GM19351 (cell line): Measurements from ENCODE around the gene WDR72.
"Not testable (repeated sequence)": the region's sequence is repeated elsewhere in the genome, so short reads cannot be mapped to it uniquely, and the experiment has no call there.

Source experiments
- ATAC-seq: cut with Tn5 transposase; IDR thresholded peaks from one replicate; pipeline ENCODE4 v1.9.1; 2021; ENCODE audit warnings: mild to moderate bottlenecking, moderate library complexity; ENCODE audit not compliant: unreplicated experiment

The WDR72 gene

GRCh38 chr15:53540626-53541300 is 218.7 kb downstream of the WDR72 start:
- ATAC-seq, result not testable (repeated sequence)

GRCh38 chr15:53539878-53540277 is 219.6 kb downstream of the WDR72 start:
- ATAC-seq, result no peak

DNA sequence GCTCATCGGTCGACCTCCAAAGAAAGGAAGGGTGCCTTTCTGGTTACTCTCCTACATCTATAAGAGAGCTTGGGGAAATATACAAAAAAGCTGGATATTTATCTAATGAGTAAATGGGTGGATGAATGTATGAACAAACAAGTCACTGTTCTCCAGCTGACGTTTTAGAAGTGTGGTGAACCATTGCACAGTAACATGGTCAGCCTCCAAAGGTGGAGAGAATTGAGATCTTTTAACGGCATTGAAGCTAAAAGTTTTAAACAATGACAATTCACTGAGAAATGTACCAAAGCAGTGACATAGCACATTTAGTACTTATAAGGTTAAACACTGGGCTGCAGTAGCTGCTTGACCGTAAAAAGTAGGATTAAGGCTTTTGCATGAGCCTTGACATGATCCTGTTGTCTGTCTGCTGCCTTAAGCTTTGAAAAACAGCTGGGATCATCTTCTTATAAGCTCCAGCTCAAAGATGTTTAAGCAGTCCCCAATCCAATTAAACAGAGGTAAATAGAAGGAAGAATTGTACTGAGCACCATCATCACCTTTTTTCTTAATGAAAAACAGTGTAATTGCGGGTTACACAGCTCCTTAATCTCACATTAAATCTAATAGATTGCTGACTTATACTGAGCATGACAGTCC is 222.9 kb downstream of the WDR72 start:
- ATAC-seq, result no peak

DNA sequence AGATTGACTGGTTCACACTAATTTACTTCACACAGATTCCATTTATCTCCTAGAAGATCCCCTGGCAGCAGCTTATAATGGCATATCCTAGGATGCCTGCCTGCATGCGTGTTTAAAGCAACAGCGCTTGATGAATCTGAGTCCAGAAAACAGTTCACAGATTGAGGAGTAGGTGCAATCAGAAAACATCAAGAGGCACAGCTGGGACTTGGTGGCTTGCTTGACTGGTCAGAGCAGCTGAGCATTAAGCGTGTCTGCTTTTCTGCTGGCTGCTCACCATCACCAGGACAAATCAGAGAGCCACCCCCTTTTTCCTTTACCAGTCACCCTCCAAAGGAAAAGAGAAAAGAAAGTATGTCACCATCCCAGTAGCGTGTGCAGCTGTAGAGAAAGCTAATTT is 223.6 kb downstream of the WDR72 start:
- no peak for ATAC-seq

- no peak for ATAC-seq
These were observed 225.2 kb downstream of the WDR72 start for GRCh38 chr15:53534105-53534839.

DNA sequence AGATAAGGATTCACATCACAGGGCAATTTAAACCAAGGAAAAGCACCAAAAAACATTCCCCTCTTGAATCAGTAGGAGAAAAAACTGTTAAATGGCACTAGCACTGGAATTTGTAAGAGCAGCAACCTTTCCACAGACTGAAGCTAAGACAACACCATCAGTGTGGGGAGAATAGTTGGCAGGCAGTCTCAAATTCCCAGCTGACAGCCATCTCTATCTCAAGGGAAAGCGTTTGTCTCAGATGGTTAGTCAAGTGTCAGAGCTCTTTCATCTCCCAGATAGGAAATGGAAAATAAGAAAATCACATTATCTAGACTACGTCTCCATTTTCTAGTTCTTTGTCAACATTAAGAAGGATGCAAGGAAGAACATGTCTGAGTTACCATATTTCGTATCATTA is 228.7 kb downstream of the WDR72 start:
- no peak for ATAC-seq

DNA sequence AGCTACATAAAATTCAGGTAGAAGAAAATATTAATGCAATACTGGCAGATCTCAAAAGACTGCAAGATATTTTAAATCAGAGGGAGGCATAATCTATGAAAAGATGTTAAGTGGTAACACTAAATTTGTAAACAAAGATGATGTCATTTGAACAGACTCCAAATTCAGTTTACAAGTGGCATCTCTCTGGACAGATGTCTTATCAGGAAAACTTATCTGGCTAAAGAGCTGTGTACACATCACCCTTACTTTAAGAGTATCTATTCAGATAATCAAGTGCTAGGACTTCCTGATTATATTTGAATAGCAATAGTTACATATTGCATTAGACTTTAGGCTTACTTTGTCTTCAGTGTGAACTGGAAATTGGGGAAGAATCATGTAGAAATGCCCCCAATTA is 231.5 kb downstream of the WDR72 start:
- no peak for ATAC-seq

- ATAC-seq, result no peak
These were observed 233.6 kb downstream of the WDR72 start for GRCh38 chr15:53525894-53526293.

GRCh38 chr15:53522991-53523390 is 236.5 kb downstream of the WDR72 start:
- ATAC-seq, result no peak

GRCh38 chr15:53520996-53521395 is 238.5 kb downstream of the WDR72 start:
- no peak for ATAC-seq

DNA sequence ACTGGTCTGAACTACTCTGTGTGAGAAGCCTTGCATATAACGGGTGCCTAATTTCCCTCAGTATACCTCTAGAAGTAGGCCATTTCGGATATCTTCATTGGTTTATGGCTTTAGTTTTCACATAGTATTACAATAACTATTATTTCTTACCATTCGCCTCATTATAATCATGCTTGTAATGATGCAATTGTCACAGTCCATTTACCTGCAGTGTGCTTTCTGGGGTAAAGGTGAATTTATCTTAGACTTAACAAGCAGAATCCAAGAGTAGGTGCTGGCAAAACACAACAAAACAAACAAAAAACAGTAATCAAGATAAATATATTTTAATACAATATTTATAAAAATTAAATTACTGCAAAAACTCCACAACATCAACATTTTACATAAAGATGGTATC is 246.0 kb downstream of the WDR72 start:
- no peak for ATAC-seq

DNA sequence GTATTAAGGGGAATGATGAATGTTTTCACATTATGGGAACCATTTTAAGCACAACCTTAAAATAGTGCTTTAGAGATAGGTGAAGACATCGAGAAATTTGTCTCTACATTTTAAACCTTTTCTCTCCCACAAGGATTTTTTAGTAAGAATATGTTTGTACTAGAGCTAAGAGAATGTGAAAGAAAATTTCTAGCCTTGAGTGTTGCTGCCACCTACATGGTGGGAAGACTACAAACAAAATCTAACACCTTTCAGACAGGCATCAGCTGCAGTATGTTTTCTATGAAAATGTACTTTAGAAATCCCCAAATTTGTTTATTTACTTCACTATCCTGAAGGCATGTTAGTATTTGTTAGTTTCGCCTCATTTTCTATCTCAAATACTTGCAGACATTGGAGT is 247.4 kb downstream of the WDR72 start:
- no peak for ATAC-seq

- ATAC-seq, result no peak
These were observed 248.3 kb downstream of the WDR72 start for GRCh38 chr15:53511175-53511574.

DNA sequence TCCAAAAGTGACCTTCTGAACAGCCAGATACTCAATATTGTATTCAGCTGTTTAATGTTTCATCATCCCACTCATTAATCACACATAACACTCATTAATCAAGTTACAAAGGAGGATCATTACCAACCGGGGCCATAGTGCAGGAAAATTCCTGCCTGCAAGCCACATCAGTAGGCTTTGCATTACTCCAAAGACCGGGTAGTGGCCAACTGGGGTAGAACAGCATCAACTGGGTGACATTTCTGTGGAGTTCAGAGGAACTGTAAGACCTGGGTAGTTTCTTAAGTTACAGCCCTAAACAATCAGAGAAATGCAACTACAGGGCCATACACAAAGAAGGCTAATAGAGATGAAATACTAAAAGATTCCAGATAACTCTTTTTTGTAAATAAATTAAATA is 253.1 kb downstream of the WDR72 start:
- ATAC-seq, result no peak

DNA sequence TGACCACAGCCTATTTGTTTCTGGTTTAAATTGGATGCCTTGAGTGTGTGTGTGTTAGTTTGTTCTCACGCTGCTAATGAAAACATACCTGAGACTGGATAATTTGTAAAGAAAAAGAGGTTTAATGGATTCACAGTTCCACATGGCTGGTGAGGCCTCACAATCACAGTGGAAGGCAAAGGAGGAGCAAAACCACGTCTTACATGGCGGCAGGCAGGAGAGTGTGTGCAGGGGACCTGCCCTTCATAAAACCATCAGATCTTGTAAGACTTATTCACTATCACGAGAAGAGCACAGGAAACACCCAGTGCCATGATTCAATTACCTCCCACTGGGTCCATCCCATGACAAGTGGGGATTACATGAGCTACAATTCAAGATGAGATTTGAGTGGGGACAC is 260.5 kb downstream of the WDR72 start:
- no peak for ATAC-seq

GRCh38 chr15:53490341-53490740 is 269.1 kb downstream of the WDR72 start:
- ATAC-seq, result no peak

- no peak for ATAC-seq
These were observed 277.4 kb downstream of the WDR72 start for GRCh38 chr15:53482055-53482454.

DNA sequence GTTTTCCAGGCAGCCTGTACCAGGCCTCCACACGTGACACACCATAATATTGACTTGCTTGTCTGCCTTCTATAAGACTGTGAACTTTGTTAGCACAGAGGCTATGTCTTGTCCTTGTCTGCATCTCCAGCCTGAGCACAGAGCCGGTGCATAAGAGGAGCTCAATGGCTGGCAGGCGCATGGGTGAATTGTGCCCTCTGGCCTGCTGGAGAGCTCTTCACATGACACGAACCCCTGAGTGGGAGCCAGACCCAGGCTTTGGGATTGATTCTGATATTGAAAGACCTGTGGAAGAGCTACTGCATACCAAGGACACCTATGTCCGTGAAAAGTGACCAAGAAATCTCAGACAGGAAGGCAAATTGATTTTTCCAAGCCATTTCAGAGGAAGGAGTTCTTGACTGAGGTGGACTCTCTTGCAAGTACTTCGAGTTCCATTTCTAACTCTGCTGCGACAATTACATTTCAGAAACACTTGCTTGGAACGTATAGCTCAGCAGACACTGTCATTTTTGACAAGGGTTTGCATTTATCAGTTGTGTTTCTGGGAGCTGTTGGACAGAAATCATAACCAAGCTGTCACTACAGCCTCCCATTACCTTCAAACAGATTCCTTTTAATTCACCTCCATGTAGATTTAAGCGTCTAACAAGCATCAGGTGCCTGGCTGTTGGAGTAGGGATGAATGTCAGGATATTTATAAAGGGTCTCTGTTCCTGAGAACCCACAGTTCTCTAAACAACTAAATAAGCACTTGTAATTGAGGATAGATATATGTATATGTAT is 281.3 kb downstream of the WDR72 start:
- no peak for ATAC-seq

GRCh38 chr15:53473886-53474285 is 285.6 kb downstream of the WDR72 start:
- ATAC-seq, result no peak

DNA sequence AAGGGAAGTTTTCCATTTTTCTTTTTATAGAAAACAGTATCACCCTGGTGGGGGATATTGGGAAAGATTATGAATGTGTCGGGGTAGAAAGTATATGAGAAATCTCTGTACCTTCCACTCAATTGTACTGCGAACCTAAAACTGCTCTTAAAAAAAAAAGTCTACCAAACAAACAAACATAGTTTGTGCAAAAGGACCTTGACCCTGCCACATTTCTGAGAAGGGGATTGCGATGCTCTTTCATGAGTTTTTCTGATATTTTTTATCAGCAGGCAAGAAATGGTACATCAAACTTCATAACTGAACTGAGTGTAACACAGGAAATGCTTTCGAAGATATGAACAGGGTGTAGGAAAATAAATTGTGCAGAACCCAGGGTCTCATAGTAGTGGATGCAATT is 286.0 kb downstream of the WDR72 start:
- no peak for ATAC-seq

- no peak for ATAC-seq
These were observed 286.6 kb downstream of the WDR72 start for GRCh38 chr15:53472883-53473282.
